GM21390 (cell line): ENCODE results near the gene ARHGAP24.

Source experiments
- ATAC-seq: cut with Tn5 transposase; IDR thresholded peaks from one replicate; pipeline ENCODE4 v1.9.1; 2021; ENCODE audit not compliant: unreplicated experiment

The ARHGAP24 gene

GRCh38 chr4:85577307-85577706 lies 102.4 kb downstream of the ARHGAP24 start:
- no peak for ATAC-seq

- no peak for ATAC-seq
Measured at GRCh38 chr4:85579942-85580341, 105.0 kb downstream of the ARHGAP24 start.

GRCh38 chr4:85580489-85580888 lies 105.5 kb downstream of the ARHGAP24 start:
- no peak for ATAC-seq

- ATAC-seq, result no peak
Measured at GRCh38 chr4:85587952-85588351, 113.0 kb downstream of the ARHGAP24 start.

- ATAC-seq, result no peak
Measured at GRCh38 chr4:85591406-85592098, 116.6 kb downstream of the ARHGAP24 start.

GRCh38 chr4:85595098-85595775 lies 120.3 kb downstream of the ARHGAP24 start:
- ATAC-seq, result no peak

GRCh38 chr4:85595796-85596559 lies 121.0 kb downstream of the ARHGAP24 start:
- ATAC-seq, result no peak

- ATAC-seq, result no peak
Measured at GRCh38 chr4:85598936-85599335, 124.0 kb downstream of the ARHGAP24 start.

GRCh38 chr4:85600501-85600900 lies 125.6 kb downstream of the ARHGAP24 start:
- no peak for ATAC-seq

GRCh38 chr4:85603437-85604336 lies 128.7 kb downstream of the ARHGAP24 start:
- peak; percentile 61 for ATAC-seq

- ATAC-seq, result no peak
Measured at GRCh38 chr4:85606505-85606904, 131.6 kb downstream of the ARHGAP24 start.

GRCh38 chr4:85607624-85608023 lies 132.7 kb downstream of the ARHGAP24 start:
- ATAC-seq, result peak; percentile 48

GRCh38 chr4:85610450-85610849 lies 135.5 kb downstream of the ARHGAP24 start:
- ATAC-seq, result peak; percentile 91

- no peak for ATAC-seq
Measured at GRCh38 chr4:85611661-85612060, 136.7 kb downstream of the ARHGAP24 start.

GRCh38 chr4:85613901-85614300 lies 139.0 kb downstream of the ARHGAP24 start:
- no peak for ATAC-seq

- ATAC-seq, result no peak
Measured at GRCh38 chr4:85615952-85616351, 141.0 kb downstream of the ARHGAP24 start.

GRCh38 chr4:85617202-85617601 lies 142.3 kb downstream of the ARHGAP24 start:
- no peak for ATAC-seq

- no peak for ATAC-seq
Measured at GRCh38 chr4:85632981-85633380, 158.0 kb downstream of the ARHGAP24 start.

GRCh38 chr4:85637778-85638177 lies 162.8 kb downstream of the ARHGAP24 start:
- ATAC-seq, result no peak

- ATAC-seq, result no peak
Measured at GRCh38 chr4:85639946-85640345, 165.0 kb downstream of the ARHGAP24 start.
